IPS-NIHi7 (cell line): Measurements from ENCODE around the gene DELE1.
A peak's percentile ranks its signal among the peaks of the same experiment; 100 is the strongest.

Experiments used
- DNase-seq: peaks from one replicate; pipeline ENCODE4 v3.0.0; 2012; ENCODE audit warnings: mixed read lengths; ENCODE audit errors: extremely low spot score

The DELE1 gene

DNA sequence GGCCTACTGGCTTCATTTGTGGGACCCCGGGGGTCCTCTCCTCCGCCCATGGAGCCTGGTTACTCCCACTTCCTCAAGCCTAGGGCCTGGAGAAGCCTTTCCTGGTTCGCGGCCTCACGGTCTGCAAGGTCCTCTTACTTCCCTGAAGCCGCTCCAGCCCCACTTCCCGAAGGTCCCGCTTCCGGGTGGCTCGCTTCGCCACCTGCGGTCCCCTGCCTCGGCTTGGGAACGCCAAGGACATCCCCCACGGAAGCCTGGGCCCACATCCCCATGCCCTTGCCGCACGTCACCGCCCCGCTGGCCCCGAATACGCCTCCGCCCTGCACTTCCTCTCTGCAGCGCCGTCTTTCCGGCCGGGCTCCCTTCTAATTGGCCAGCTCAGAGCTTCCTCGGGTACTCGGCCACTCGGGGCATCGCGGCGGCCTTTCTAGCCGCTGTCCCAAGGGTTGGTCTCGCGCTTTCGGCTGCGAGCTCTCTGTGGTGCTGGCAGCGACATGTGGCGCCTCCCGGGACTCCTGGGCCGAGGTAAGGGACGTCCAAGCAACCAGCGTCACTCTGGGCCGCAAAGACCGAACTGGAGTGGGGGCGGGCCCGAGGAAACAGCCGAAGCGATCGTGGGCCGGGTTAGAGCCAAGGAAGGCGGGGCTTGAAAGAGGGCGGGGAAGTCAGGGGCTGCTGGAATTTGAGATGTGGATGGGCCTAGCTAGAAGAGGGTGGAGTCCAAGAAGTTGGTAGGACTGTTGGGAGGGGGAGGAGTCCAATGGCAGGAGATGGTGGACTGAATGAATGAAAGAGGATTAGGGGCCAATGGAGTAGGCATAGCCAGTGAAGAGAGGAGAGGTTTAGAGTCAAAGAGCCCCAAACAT, at the start of gene DELE1:
Gene DELE1 (plus strand): TSS at position 424 of the 866 bp plus-strand sequence. CDS start 71 bp downstream, at position 495.
- DNase-seq, result peak; percentile 97

GRCh38 chr5:141873933-141874261, 49.8 kb upstream of the DELE1 start:
- no peak for DNase-seq

- no peak for DNase-seq
These were observed 49.3 kb upstream of the DELE1 start for GRCh38 chr5:141874262-141874964.

DNA sequence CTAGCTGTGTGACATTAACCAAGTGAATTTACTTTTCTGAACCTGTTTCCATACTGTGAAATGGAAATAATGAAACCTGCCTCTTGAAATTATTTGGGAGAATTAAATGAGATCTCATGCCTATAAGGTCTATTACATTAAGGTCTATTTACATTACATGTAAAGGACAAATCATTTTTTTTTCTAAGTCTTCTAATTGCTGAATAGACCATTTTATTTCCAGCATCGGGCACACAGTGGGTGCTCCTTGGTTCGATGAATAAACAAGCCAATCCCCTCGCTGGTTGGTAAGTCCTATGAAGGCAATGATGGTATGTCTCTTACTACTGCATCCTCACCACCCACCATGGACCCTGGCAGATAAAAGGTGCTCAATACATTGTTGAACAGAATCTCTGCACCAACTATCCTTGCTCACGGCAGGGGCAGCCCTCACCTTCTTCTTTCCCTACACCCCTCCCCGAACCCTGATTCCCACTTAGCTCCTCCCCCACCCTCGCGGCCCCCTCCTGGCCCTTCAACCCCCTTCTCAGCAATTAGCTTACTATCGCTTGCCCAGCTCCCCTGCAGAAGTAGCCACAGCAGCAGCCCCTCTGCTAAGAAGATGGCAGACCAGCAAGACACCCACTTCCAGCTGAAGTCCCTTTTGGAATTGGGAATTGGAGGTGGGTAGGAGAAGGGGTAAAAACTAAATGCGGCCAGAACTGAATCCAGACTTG, 48.5 kb upstream of the DELE1 start:
- no peak for DNase-seq

DNA sequence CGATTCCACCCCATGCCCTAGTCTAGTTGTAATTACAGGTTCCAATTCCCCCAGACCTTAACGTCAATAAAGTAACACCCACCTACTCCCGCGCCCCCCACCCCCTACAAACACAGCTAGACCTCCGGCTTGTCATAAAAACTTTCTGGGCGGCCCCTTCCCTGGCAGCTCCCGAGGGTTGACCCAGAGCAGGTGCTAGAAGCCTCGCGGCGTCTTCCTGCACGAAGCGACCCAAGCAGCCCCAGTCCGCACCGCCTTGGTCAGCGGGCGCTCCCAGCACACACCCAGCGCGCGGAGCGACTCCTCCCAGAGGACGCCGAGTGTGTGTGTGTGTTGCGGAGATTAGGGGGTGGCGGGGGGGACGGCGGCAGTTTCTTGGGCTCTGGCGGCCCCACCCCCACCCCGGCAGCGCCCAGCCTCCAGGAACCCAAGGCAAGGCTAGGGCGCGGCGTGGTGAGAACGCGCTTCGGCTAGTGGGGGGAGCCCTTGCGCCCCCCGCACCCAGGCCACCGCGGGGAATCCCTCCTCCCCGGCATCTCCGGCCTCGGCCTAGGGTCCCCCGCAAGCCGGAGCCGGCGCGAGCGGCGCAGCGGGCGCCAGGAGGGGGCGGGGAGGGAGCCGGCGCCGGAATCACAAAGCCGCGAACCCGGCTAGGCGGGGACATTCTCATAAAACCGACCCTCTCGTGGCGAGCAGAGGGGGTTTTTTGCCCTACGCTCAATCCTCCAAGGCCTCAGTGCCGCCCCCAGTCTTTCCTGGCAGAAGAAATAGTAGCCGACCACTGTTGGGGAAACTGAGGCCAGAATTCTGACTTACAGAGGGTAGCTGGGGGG, 47.7 kb upstream of the DELE1 start:
- DNase-seq, result no peak

GRCh38 chr5:141876628-141877355, 46.9 kb upstream of the DELE1 start:
- DNase-seq, result no peak

GRCh38 chr5:141877356-141878185, 46.1 kb upstream of the DELE1 start:
- DNase-seq, result no peak

DNA sequence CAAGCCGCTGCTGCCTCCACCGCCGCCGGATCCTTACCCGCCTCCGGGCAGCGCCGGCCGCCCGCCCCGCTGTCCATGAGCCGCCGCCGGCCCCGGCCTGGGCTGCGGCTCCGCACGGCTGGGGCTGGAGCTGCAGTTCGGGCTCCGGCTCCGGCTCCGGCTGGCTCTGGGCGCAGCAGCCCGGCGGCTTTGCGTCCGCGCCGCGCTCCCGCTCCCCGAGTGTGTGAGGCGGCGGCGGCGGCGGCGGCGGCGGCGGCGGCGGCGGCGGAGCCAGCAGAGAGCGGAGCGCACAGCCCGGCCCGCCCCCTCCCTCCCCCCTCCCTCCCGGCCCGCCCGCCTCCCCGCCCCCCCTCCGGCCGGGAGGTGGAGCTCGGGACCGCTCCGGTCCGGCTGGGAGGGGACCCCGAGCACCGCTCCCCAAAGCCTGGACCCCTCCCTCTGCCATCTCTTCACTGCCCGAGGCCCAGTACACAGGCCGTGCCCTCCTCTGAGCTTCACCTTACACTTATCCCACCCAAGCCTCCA, 45.4 kb upstream of the DELE1 start, which contains the start of gene PCDH1:
Gene PCDH1 (minus strand): TSS at position 225 of the 525 bp plus-strand sequence. CDS start 148 bp downstream, at position 77.
- DNase-seq, result no peak

DNA sequence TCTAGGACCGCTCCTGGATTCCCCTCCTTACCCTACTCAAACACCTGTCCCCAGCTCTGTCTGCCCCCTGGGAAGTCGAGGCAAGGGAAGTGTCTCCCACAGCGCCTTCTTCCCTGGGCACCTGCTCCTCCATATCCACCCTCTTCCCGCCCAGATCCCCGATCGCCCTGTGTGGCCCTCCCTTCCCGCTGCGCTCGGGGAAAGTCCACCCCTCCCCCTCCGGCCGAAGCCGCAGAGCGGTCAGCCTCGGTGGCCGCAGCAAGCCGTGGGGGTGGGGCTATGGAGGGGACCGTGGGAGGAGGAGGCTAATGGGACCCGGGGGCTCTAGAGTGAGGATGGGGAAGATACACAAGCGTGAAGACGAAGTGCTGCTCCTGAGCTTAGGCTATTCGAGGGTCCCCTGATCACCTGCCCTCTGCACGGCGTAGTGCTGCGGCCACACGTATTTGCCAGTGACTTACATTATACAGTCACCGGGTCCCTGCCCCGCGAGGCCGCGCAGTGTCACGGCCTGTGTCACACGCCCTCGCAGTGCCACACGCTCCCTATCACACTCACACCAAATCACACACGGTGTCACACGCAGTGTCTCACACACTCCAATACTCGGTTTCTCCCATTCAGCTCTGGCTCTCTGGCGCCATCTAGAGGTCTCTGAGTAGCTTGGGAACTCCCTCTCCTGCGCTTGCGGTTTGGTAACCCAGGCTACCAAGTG, 44.8 kb upstream of the DELE1 start:
- peak; percentile 52 for DNase-seq

DNA sequence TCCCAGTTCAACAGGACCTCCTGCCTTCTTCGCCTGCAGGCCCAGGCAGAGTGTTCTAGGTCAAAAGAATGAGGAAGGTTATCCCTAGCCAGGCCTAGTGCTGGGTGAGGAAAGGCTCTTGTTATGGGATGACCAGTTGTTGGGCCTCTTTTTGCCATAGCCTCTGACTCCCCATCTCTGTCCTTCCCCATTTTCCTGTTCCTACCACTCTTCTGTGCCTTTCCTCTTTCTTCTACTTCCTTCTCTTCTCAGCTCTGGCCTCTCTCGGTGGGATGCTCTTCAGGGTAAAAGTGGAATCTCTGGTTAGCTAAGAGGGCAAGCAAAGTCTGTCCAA, 44.3 kb upstream of the DELE1 start:
- DNase-seq, result no peak

DNA sequence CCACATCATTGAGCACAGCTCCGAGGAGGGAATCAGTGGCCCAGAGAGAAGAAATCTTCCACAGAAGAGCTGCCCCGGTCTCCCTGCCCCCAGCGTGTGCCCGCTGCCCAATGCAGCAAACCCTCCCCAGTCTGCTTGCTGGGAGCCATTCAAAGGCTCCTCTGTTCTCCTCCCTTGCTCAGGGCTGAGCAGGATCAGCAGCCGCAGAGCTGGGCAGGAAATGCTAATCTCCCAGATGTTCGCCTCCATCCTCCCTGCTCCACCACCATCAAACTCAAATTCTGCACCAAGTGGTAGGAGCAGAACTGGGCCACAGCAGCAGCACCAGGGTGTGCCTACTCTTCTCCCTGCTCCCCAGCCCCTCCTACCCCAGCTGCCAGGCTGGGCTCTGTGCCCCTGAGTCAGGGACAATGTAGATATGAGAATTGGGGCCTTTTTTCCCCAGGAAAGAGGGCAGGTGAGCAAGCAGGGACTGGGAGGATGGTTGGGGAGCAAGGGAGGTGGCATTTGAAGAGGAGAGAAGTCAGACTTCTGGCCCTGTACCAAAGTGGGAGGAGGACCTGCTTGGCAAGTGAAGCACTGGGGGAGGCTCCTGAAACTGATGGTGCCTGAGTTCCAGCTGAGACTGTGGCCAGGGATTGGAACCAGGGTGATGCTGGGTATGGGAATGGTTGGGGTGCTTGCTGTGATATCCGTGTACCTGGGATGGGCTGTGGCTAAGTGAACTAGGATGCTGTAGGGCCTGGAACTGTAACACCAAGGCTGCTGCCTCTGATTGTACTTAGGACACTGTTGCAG, 43.5 kb upstream of the DELE1 start:
- DNase-seq, result no peak

- no peak for DNase-seq
These were observed 42.5 kb upstream of the DELE1 start for GRCh38 chr5:141880961-141881801.

DNA sequence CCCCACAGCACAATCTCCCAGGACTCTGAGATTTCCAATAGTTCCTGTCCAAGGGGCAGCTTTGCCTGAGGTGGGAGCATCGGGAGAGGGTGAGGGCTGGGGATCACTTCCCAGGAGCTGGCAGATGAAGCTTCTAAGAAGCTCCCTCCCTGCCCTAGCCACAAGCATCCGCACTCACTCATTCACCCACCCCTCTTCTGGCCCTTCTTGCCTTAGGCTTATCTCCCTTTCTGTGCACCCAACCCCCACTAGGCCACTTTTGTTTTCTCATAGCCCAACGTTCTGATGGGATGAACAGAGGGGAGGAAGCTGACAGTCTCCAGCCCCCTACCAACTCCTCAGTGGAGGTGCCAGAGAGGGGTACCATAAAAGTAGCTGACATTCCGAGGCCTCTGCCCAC, 41.8 kb upstream of the DELE1 start:
- DNase-seq, result no peak

- no peak for DNase-seq
These were observed 41.0 kb upstream of the DELE1 start for GRCh38 chr5:141882594-141883183.

DNA sequence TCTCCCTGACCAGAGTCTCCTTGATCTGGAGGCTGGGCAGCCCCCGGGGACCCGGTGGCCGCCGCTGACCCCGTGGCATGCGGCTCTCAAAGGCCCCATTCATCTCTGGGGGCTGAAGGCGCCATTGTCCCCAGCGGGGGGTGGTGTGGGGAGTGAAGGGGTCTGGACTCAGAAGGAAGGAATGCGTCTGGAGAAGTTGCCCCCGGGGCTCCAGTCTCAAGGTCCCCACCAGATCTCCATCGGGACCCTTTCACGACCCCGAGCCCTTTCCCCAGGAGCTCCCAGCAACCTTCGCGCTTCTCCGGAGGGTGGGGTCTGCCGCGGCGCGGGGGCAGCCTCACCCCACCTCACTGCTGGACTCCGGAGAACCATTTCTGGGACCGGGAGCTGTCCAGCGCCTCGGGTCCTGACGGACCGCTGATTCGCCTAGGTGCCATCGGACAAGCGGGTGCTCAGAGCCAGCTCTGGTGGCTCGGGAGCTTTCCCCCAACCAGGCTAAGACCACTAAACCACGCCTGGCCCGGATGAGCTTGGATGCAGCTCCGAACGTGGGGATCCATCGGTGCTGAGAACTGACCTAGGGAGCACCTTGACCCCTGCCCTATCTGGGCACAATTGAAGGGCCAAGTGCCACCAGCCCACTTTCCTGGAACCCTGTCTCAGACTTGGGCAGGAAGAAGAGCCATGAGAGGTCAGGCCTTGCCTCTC, 40.3 kb upstream of the DELE1 start:
- DNase-seq, result peak; percentile 80

DNA sequence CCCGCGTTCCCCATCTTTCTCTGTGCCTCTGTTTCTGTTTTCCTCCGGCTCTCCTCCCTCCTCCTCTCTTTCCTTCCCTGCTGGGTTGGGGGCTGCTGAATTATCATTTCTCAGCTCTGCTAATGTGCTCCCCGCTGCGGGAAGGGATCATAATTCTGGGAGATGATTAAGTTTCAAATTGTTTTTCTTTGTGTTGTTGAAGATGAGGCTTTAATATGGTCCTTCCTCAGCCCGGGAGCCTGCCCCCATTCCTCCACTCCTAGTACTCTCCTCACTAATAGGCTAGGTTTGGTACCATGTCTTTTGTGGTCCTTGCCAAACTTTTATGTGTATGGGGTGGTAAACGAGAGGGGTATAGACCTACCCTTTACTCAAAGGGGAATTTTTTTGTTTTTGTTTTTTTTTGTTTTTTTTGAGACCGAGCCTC, 39.8 kb upstream of the DELE1 start:
- peak; percentile 5 for DNase-seq
